ENCODE measurements around the gene CFAP100.

CFAP100 gene

DNA sequence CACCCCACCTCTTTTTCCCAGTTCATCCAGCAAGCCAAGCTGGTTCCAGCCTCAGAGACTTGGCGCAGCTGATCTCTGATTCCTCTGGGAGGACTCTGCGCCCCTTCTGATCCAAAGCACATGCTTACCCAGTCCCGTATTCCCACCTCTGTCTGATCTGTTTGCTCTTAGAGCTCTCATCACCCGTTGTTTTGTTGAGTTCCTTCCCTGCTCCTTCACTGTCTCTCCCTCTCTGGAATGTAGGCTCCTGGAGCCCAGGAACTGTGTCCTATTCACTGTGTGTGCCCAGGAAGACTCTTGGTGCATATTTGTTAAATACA lies 82.3 kb downstream of the CFAP100 start:
- Histone ChIP-seq H2AFZ (ENCODE audit: low read length) (no peak overlapping the region), H3K79me2 (ENCODE audit: low read length) (peaks cover 30% of the 10 kb centered on the region), H3F3A (ENCODE audit: insufficient read depth, low read length) (peaks cover 4% of the 10 kb centered on the region; the same call in 1 of the 2 replicates), H3K36me3 (replicated peaks; ENCODE audit: insufficient read depth, low read length) (no peaks in the 10 kb centered on the region; the same call in 1 of the 2 replicates), H3K4me1 (ENCODE audit: low read length) (peaks cover 18% of the 10 kb centered on the region), H3K4me2 (ENCODE audit: low read depth, low read length) (no peak overlapping the region), H3K9ac (ENCODE audit: low read length) (no peak overlapping the region), H4K20me1 (ENCODE audit: insufficient read depth, low read length) (0 out of 2 replicates have a peak, but pooled peaks cover 5% of the 10 kb centered on the region), H3K9me3 (replicated peaks; ENCODE audit: insufficient read depth, low read length) (no peaks in the 10 kb centered on the region), H3K4me3 (ENCODE audit: low read length) (no peak overlapping the region), H3K27me3 (replicated peaks; ENCODE audit: insufficient read depth, low read length) (no peaks in the 10 kb centered on the region), H3K9me2 (replicated peaks; ENCODE audit: insufficient read depth, low read length) (no peaks in the 10 kb centered on the region), H3K27ac (ENCODE audit: low read length) (no peak overlapping the region)
- DNase-seq: no peak
- no peak for TF ChIP-seq EZH2 (optimal IDR thresholded peaks at IDR 0.05; ENCODE audit: low read depth, low read length)
- TF ChIP-seq, protein P1, sequence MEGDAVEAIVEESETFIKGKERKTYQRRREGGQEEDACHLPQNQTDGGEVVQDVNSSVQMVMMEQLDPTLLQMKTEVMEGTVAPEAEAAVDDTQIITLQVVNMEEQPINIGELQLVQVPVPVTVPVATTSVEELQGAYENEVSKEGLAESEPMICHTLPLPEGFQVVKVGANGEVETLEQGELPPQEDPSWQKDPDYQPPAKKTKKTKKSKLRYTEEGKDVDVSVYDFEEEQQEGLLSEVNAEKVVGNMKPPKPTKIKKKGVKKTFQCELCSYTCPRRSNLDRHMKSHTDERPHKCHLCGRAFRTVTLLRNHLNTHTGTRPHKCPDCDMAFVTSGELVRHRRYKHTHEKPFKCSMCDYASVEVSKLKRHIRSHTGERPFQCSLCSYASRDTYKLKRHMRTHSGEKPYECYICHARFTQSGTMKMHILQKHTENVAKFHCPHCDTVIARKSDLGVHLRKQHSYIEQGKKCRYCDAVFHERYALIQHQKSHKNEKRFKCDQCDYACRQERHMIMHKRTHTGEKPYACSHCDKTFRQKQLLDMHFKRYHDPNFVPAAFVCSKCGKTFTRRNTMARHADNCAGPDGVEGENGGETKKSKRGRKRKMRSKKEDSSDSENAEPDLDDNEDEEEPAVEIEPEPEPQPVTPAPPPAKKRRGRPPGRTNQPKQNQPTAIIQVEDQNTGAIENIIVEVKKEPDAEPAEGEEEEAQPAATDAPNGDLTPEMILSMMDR (IDR thresholded peaks at IDR 0.05; ENCODE audit: low read length): no peak

GRCh38 chr3:126478581-126479310 lies 84.0 kb downstream of the CFAP100 start:
- no peak overlapping the region for H3K4me2 ChIP-seq (ENCODE audit: low read depth, low read length)
- H3K27ac ChIP-seq (ENCODE audit: low read length): no peak overlapping the region
- no peak for DNase-seq
- no peaks in the 10 kb centered on the region for H3K9me3 ChIP-seq (replicated peaks; ENCODE audit: insufficient read depth, low read length)
- H3K4me3 ChIP-seq (ENCODE audit: low read length): no peak overlapping the region
- 0 out of 2 replicates have a peak, but pooled peaks cover 5% of the 10 kb centered on the region for H4K20me1 ChIP-seq (ENCODE audit: insufficient read depth, low read length)
- H3F3A ChIP-seq (ENCODE audit: insufficient read depth, low read length): peaks cover 4% of the 10 kb centered on the region; the same call in 1 of the 2 replicates
- no peak overlapping the region for H3K9ac ChIP-seq (ENCODE audit: low read length)
- peaks cover 13% of the 10 kb centered on the region for H3K79me2 ChIP-seq (ENCODE audit: low read length)
- no peaks in the 10 kb centered on the region for H3K9me2 ChIP-seq (replicated peaks; ENCODE audit: insufficient read depth, low read length)
- TF ChIP-seq, protein P1 (IDR thresholded peaks at IDR 0.05; ENCODE audit: low read length): no peak
- TF ChIP-seq EZH2 (optimal IDR thresholded peaks at IDR 0.05; ENCODE audit: low read depth, low read length): no peak
- TF ChIP-seq EZH2phosphoT487 (IDR thresholded peaks at IDR 0.05; ENCODE audit: low read length): no peak
- H2AFZ ChIP-seq (ENCODE audit: low read length): no peak overlapping the region
- no peaks in the 10 kb centered on the region for H3K27me3 ChIP-seq (replicated peaks; ENCODE audit: insufficient read depth, low read length)
- no peaks in the 10 kb centered on the region for H3K36me3 ChIP-seq (replicated peaks; ENCODE audit: insufficient read depth, low read length)
- peaks cover 7% of the 10 kb centered on the region for H3K4me1 ChIP-seq (ENCODE audit: low read length)

DNA sequence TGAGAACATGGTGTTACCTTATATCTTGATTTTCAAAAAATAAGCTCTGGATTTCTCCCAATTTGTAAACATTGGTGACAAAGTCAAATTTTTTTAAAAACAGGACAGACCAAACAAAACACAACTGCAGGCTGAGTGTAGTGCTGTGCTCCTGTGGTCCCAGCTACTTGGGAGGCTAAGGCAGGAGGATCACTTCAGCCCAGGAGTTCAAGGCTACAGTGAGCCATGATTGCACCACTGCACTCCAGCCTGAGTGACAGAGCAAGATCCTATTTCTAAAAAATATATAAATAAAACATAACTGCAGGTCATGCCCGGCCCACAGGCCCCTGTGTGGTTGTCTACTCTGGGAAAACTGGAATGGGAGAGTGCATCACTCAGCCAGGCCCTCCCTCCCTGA lies 84.9 kb downstream of the CFAP100 start:
- no peak for TF ChIP-seq EZH2 (optimal IDR thresholded peaks at IDR 0.05; ENCODE audit: low read depth, low read length)
- TF ChIP-seq, protein P1 (IDR thresholded peaks at IDR 0.05; ENCODE audit: low read length): no peak
- no peak for TF ChIP-seq EZH2phosphoT487 (IDR thresholded peaks at IDR 0.05; ENCODE audit: low read length)
- Histone ChIP-seq H3K9me3 (replicated peaks; ENCODE audit: insufficient read depth, low read length) (no peaks in the 10 kb centered on the region), H4K20me1 (ENCODE audit: insufficient read depth, low read length) (0 out of 2 replicates have a peak, but pooled peaks cover 2% of the 10 kb centered on the region), H3F3A (ENCODE audit: insufficient read depth, low read length) (peaks cover 4% of the 10 kb centered on the region; the same call in 1 of the 2 replicates), H3K27ac (ENCODE audit: low read length) (no peak overlapping the region), H3K9me2 (replicated peaks; ENCODE audit: insufficient read depth, low read length) (no peaks in the 10 kb centered on the region), H2AFZ (ENCODE audit: low read length) (no peak overlapping the region), H3K36me3 (replicated peaks; ENCODE audit: insufficient read depth, low read length) (no peaks in the 10 kb centered on the region), H3K4me3 (ENCODE audit: low read length) (no peak overlapping the region), H3K4me1 (ENCODE audit: low read length) (peaks cover 2% of the 10 kb centered on the region), H3K27me3 (replicated peaks; ENCODE audit: insufficient read depth, low read length) (no peaks in the 10 kb centered on the region), H3K9ac (ENCODE audit: low read length) (no peak overlapping the region), H3K4me2 (ENCODE audit: low read depth, low read length) (no peak overlapping the region), H3K79me2 (ENCODE audit: low read length) (peaks cover 5% of the 10 kb centered on the region)
- DNase-seq: no peak

Data from MM.1S (cell line).